Peyer's patch (tissue), 4 donors: ENCODE data around the gene PTH1R. TPM values are rescaled to one million over a fixed set of nuclear protein-coding genes. Genes with fewer than 3 reads are reported as not detected.

Experiments
- DNase-seq, 3 donors: peaks; one replicate each; pipeline ENCODE4 v3.0.0-alpha.2; 2017 to 2019
- H3K27ac ChIP-seq, 4 donors: fragments of 200-600 bp; sonication (generic); one replicate each; pipeline ENCODE4 v1.5.1; 2016 to 2019
- H3K27me3 ChIP-seq, 2 donors: fragments of 200-600 bp; sonication (generic); one replicate each; pipeline ENCODE4 v1.5.1; 2019
- H3K36me3 ChIP-seq, 3 donors: fragments of 200-600 bp; sonication (generic); one replicate each; pipeline ENCODE4 v1.5.1; 2016 to 2019
- H3K4me1 ChIP-seq, 4 donors: fragments of 200-600 bp; sonication (generic); one replicate each; pipeline ENCODE4 v1.5.1; 2016 to 2019
- H3K4me3 ChIP-seq, 4 donors: fragments of 200-600 bp; sonication (generic); 1 replicate in 3 of 4; 2 replicates in 1 of 4; pipeline ENCODE4 v1.5.1; 2016 to 2019; ENCODE audit warnings: mild to moderate bottlenecking in 1 of 4
- H3K9me3 ChIP-seq, 4 donors: fragments of 200-600 bp; sonication (generic); one replicate each; pipeline ENCODE4 v1.5.1; 2016 to 2019; ENCODE audit warnings: mild to moderate bottlenecking in 1 of 4
- POLR2A ChIP-seq, 2 donors: fragments of 450-650 bp; IDR thresholded peaks; one replicate each; pipeline ENCODE4 v1.5.1; 2017; ENCODE audit warnings: antibody characterized with exemption in 2 of 2, mild to moderate bottlenecking in 2 of 2, moderate library complexity in 2 of 2
- total RNA-seq, 4 donors: library from RNA; depleted of rRNA; stranded (reverse); fragments of >200 nt; gene quantifications; one replicate each; pipeline ENCODE4 v1.1.0, GENCODE V29; 2016
- TF ChIP-seq, protein P1 (sequence below), 6 experiments: fragments of 450-650 bp in 4 of 6; fragments of 200-600 bp in 2 of 6; sonication (generic) in 1 of 6; IDR thresholded peaks; one replicate each; pipeline ENCODE4 v1.5.1; 2017 to 2019; ENCODE audit warnings: antibody characterized with exemption in 6 of 6, mild to moderate bottlenecking in 3 of 6, moderate library complexity in 1 of 6

Gene PTH1R
- total RNA-seq, 4 donors from 2014 or later: 2.4 to 12.4 (median 5.7) TPM

- no peaks in the 10 kb centered on the region for H3K36me3 ChIP-seq
- peaks cover 0 to 28% (median 10%) of the 10 kb centered on the region in 4 donors for H3K4me1 ChIP-seq
- H3K9me3 ChIP-seq: no peaks in the 10 kb centered on the region
- DNase-seq: peak; percentile 78 to 88 (median 80)
- H3K27me3 ChIP-seq: peaks cover 0 to 8% of the 10 kb centered on the region in 2 donors
- TF ChIP-seq POLR2A (IDR thresholded peaks at IDR 0.05): no peak
- TF ChIP-seq, protein P1, sequence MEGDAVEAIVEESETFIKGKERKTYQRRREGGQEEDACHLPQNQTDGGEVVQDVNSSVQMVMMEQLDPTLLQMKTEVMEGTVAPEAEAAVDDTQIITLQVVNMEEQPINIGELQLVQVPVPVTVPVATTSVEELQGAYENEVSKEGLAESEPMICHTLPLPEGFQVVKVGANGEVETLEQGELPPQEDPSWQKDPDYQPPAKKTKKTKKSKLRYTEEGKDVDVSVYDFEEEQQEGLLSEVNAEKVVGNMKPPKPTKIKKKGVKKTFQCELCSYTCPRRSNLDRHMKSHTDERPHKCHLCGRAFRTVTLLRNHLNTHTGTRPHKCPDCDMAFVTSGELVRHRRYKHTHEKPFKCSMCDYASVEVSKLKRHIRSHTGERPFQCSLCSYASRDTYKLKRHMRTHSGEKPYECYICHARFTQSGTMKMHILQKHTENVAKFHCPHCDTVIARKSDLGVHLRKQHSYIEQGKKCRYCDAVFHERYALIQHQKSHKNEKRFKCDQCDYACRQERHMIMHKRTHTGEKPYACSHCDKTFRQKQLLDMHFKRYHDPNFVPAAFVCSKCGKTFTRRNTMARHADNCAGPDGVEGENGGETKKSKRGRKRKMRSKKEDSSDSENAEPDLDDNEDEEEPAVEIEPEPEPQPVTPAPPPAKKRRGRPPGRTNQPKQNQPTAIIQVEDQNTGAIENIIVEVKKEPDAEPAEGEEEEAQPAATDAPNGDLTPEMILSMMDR (IDR thresholded peaks at IDR 0.05): peak; percentile 59 to 87 (median 74)
- H3K4me3 ChIP-seq: no peak overlapping the region
- H3K27ac ChIP-seq: no peak overlapping the region
Observed at GRCh38 chr3:46895204-46895660, 17.7 kb downstream of the PTH1R start.

- TF ChIP-seq, protein P1 (IDR thresholded peaks at IDR 0.05): no peak
- TF ChIP-seq POLR2A (IDR thresholded peaks at IDR 0.05): no peak
- DNase-seq: no peak
- Histone ChIP-seq H3K27ac (no peak overlapping the region), H3K27me3 (peaks cover 0 to 8% of the 10 kb centered on the region in 2 donors), H3K36me3 (no peaks in the 10 kb centered on the region), H3K4me3 (no peak overlapping the region), H3K9me3 (no peaks in the 10 kb centered on the region), H3K4me1 (peaks cover 0 to 28% (median 10%) of the 10 kb centered on the region in 4 donors)
Observed at GRCh38 chr3:46895761-46896160, 18.2 kb downstream of the PTH1R start.

DNA sequence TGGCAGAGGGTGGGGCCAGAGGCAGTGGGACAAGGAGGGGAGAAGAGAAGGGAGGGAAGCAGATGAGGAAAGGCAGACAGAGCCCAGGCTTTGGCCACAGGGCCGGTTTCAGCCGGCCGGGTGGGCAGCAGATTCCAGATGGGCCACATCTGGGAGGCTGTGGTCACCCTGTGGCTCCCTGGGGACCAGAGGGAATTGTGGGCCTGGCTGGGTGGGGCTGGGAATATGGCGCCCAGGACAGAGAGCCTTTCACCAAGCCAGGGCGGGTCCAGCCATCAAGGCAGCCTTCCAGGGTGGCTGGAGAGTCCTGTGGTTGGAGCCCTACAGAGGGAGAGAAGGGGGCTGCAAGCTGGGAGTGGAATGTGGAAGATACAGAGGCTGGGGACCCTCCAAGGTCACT is 18.9 kb downstream of the PTH1R start:
- TF ChIP-seq POLR2A (IDR thresholded peaks at IDR 0.05): no peak
- TF ChIP-seq, protein P1 (IDR thresholded peaks at IDR 0.05): no peak
- peaks cover 0 to 8% of the 10 kb centered on the region in 2 donors for H3K27me3 ChIP-seq

DNA sequence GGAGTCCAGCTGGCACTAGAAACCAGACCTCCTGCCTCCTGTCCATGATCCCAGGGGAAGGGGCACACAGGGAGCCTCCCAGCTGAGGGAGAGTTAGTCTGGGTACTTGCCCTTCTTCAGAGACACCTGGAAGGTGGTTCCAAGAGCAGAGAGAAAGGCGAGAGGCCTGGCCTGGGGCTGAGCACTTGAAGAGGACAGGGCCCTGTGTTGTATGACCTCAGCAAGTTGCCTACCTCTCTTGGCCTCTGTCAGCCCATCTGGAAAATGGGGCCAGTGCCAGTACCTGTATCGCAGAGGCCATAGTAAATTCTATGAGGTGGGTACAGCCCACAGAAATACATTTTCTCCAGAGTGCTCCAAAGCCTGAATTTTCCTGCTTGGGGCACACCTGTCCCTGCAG is 19.5 kb downstream of the PTH1R start:
- Histone ChIP-seq H3K4me3 (no peak overlapping the region), H3K36me3 (no peaks in the 10 kb centered on the region), H3K27ac (no peak overlapping the region), H3K9me3 (no peaks in the 10 kb centered on the region), H3K27me3 (peaks cover 0 to 8% of the 10 kb centered on the region in 2 donors), H3K4me1 (peaks cover 0 to 24% (median 9%) of the 10 kb centered on the region in 4 donors)
- TF ChIP-seq, protein P1 (IDR thresholded peaks at IDR 0.05): no peak
- TF ChIP-seq POLR2A (IDR thresholded peaks at IDR 0.05): no peak
- DNase-seq: no peak

More for the DNA sequence above, 18.9 kb downstream of the PTH1R start:
- Histone ChIP-seq H3K9me3 (no peaks in the 10 kb centered on the region), H3K4me3 (no peak overlapping the region), H3K36me3 (no peaks in the 10 kb centered on the region), H3K4me1 (peaks cover 0 to 28% (median 10%) of the 10 kb centered on the region in 4 donors), H3K27ac (no peak overlapping the region)
- DNase-seq: no peak

GRCh38 chr3:46897829-46898320 is 20.4 kb downstream of the PTH1R start:
- peaks cover 0 to 16% (median 5%) of the 10 kb centered on the region in 4 donors for H3K4me1 ChIP-seq
- no peak overlapping the region for H3K4me3 ChIP-seq
- H3K27ac ChIP-seq: no peak overlapping the region
- H3K36me3 ChIP-seq: no peaks in the 10 kb centered on the region
- no peaks in the 10 kb centered on the region for H3K9me3 ChIP-seq
- DNase-seq: no peak
- H3K27me3 ChIP-seq: peaks cover 0 to 8% of the 10 kb centered on the region in 2 donors
- no peak for TF ChIP-seq POLR2A (IDR thresholded peaks at IDR 0.05)
- TF ChIP-seq, protein P1 (IDR thresholded peaks at IDR 0.05): no peak
